IPS DF 4.7 (cell line): ENCODE results near the gene DGCR6L.
"Not testable (repeated sequence)": the region's sequence is repeated elsewhere in the genome, so short reads cannot be mapped to it uniquely, and the experiment has no call there.

Experiments
- DNase-seq: peaks from one replicate; pipeline ENCODE4 v3.0.0-alpha.2; 2013; ENCODE audit warnings: low spot score; ENCODE audit errors: extremely low read depth

Gene DGCR6L

GRCh38 chr22:20310180-20310579 lies 9.7 kb downstream of the DGCR6L start:
- DNase-seq, result not testable (repeated sequence)

GRCh38 chr22:20308806-20309650 lies 10.8 kb downstream of the DGCR6L start:
- not testable (repeated sequence) for DNase-seq

- not testable (repeated sequence) for DNase-seq
Measured at GRCh38 chr22:20307448-20308447, 12.1 kb downstream of the DGCR6L start.

GRCh38 chr22:20306646-20307447 lies 13.0 kb downstream of the DGCR6L start:
- DNase-seq, result not testable (repeated sequence)

- no peak for DNase-seq
Measured at GRCh38 chr22:20305894-20306645, 13.8 kb downstream of the DGCR6L start.

GRCh38 chr22:20305230-20305893 lies 14.5 kb downstream of the DGCR6L start:
- DNase-seq, result not testable (repeated sequence)

GRCh38 chr22:20304646-20305045 lies 15.2 kb downstream of the DGCR6L start:
- DNase-seq, result no peak

- DNase-seq, result not testable (repeated sequence)
Measured at GRCh38 chr22:20303229-20303534, 16.7 kb downstream of the DGCR6L start.

- no peak for DNase-seq
Measured at GRCh38 chr22:20302438-20303228, 17.2 kb downstream of the DGCR6L start.

- no peak for DNase-seq
Measured at GRCh38 chr22:20299746-20300136, 20.1 kb downstream of the DGCR6L start.

- no peak for DNase-seq
Measured at GRCh38 chr22:20298803-20299745, 20.8 kb downstream of the DGCR6L start.

- no peak for DNase-seq
Measured at GRCh38 chr22:20298110-20298802, 21.6 kb downstream of the DGCR6L start.

- no peak for DNase-seq
Measured at GRCh38 chr22:20297414-20298109, 22.3 kb downstream of the DGCR6L start.

- no peak for DNase-seq
Measured at GRCh38 chr22:20296598-20296997, 23.3 kb downstream of the DGCR6L start.

- DNase-seq, result no peak
Measured at GRCh38 chr22:20295262-20296064, 24.4 kb downstream of the DGCR6L start.

GRCh38 chr22:20292673-20293232 lies 27.1 kb downstream of the DGCR6L start:
- DNase-seq, result no peak
